Upper lobe of right lung (tissue), 1 donor: ENCODE measurements around the gene RHBDL1. TPM values are rescaled to one million over a fixed set of nuclear protein-coding genes. Genes with fewer than 3 reads are reported as not detected.
A peak's percentile ranks its signal among the peaks of the same experiment; 100 is the strongest.

ENCODE experiments used
- ATAC-seq: fragments of 200-7000 bp; cut with Tn5 transposase; one replicate; pipeline ENCODE4 v1.9.1; 2020; ENCODE audit warnings: mild to moderate bottlenecking, moderate library complexity
- DNase-seq: peaks from one replicate; pipeline ENCODE4 v3.0.0-alpha.2; 2020
- H3K27ac ChIP-seq: fragments of 200-600 bp; one replicate; pipeline ENCODE4 v1.8.0; 2022
- H3K27me3 ChIP-seq: fragments of 200-600 bp; one replicate; pipeline ENCODE4 v1.8.0; 2022; ENCODE audit warnings: mild to moderate bottlenecking
- H3K36me3 ChIP-seq: fragments of 200-600 bp; one replicate; pipeline ENCODE4 v1.8.0; 2022
- H3K4me1 ChIP-seq: fragments of 200-600 bp; one replicate; pipeline ENCODE4 v1.8.0; 2022
- H3K4me3 ChIP-seq: fragments of 200-600 bp; one replicate; pipeline ENCODE4 v1.8.0; 2022; ENCODE audit warnings: mild to moderate bottlenecking
- H3K9me3 ChIP-seq: fragments of 200-600 bp; one replicate; pipeline ENCODE4 v1.8.0; 2022
- intact Hi-C: fragments of 100-400 bp; cut with DNase I; formaldehyde crosslinking; loops from one replicate; pipeline ENCODE4 v1.11.0; 2022
- total RNA-seq: library from RNA; stranded (reverse); fragmentation: NEBNext Ultra II Directional; extraction: Animal tissue kit (Norgen Biotek cat#: 25700); gene quantifications from one replicate; pipeline ENCODE4 v1.2.1, GENCODE V29; 2021
- TF ChIP-seq, protein P1 (sequence below): fragments of 200-600 bp; IDR thresholded peaks from one replicate; pipeline ENCODE4 v1.8.0; 2022; ENCODE audit warnings: antibody characterized with exemption
- donor health status: DM: no; HTN: yes; CAD: no; lungs with severe emphysema.

Gene RHBDL1
- total RNA-seq, 1 donor from 2014 or later: 2.0 TPM

DNA sequence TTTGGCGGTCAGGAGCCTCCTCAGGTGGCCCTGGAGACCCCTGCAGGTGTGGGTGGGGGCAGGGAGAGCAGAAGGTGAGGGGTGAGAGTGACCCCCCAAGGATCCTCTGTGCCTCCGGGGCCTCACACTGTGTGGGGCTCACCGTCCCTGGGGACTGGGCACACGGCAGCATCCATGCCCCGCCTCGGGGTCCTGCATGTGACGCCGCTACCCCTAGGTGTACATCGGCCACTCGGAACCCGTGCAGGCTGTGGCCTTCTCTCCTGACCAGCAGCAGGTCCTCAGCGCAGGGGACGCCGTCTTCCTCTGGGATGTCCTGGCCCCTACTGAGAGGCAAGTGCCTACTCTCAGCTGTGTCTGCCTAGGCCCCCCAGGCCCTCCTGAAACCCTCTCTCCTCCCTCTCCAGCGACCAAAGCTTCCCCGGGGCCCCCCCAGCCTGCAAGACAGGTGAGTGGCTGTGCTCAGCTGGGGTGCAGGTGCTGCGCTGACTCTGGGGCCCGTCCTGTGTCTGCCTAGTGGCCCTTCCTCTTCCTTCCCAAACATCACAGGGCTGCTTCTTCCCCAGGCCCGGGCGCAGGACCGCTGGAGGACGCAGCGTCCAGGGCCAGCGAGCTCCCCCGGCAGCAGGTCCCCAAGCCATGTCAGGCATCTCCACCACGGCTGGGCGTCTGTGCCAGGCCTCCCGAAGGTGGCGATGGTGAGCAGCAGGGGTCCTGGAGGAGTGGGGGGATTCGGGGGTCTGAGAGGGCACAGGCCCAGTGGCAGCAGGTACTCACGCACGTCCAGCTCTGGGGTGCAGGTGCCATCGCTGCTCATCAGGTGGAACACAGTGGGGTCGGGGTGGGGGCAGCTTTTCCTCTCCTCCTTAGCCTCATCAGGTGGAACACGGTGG is 16.5 kb upstream of the RHBDL1 start:
- TF ChIP-seq, protein P1, sequence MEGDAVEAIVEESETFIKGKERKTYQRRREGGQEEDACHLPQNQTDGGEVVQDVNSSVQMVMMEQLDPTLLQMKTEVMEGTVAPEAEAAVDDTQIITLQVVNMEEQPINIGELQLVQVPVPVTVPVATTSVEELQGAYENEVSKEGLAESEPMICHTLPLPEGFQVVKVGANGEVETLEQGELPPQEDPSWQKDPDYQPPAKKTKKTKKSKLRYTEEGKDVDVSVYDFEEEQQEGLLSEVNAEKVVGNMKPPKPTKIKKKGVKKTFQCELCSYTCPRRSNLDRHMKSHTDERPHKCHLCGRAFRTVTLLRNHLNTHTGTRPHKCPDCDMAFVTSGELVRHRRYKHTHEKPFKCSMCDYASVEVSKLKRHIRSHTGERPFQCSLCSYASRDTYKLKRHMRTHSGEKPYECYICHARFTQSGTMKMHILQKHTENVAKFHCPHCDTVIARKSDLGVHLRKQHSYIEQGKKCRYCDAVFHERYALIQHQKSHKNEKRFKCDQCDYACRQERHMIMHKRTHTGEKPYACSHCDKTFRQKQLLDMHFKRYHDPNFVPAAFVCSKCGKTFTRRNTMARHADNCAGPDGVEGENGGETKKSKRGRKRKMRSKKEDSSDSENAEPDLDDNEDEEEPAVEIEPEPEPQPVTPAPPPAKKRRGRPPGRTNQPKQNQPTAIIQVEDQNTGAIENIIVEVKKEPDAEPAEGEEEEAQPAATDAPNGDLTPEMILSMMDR: no peak
- DNase-seq: no peak

GRCh38 chr16:659618-660017 is 15.9 kb upstream of the RHBDL1 start:
- TF ChIP-seq, protein P1: no peak
- H3K36me3 ChIP-seq: no peaks in the 10 kb centered on the region
- ATAC-seq: no peak
- no peak for DNase-seq
- no peak overlapping the region for H3K27ac ChIP-seq
- peaks cover 3% of the 10 kb centered on the region for H3K4me1 ChIP-seq
- H3K4me3 ChIP-seq: no peak overlapping the region
- no peaks in the 10 kb centered on the region for H3K27me3 ChIP-seq
- intact Hi-C loops: no loop called here
- H3K9me3 ChIP-seq: no peaks in the 10 kb centered on the region

More for the DNA sequence above, 16.5 kb upstream of the RHBDL1 start:
- Histone ChIP-seq H3K36me3 (no peaks in the 10 kb centered on the region), H3K27ac (no peak overlapping the region), H3K9me3 (no peaks in the 10 kb centered on the region), H3K4me3 (no peak overlapping the region), H3K4me1 (peaks cover 3% of the 10 kb centered on the region), H3K27me3 (no peaks in the 10 kb centered on the region)
- ATAC-seq: no peak
- intact Hi-C loops: no loop called here

GRCh38 chr16:660132-660458 is 15.4 kb upstream of the RHBDL1 start:
- no peaks in the 10 kb centered on the region for H3K36me3 ChIP-seq
- peaks cover 3% of the 10 kb centered on the region for H3K4me1 ChIP-seq
- H3K27me3 ChIP-seq: no peaks in the 10 kb centered on the region
- H3K27ac ChIP-seq: peak overlapping the region; percentile 26
- DNase-seq: no peak
- TF ChIP-seq, protein P1: no peak
- no peak overlapping the region for H3K4me3 ChIP-seq
- ATAC-seq: no peak
- intact Hi-C loops: no loop called here
- no peaks in the 10 kb centered on the region for H3K9me3 ChIP-seq

DNA sequence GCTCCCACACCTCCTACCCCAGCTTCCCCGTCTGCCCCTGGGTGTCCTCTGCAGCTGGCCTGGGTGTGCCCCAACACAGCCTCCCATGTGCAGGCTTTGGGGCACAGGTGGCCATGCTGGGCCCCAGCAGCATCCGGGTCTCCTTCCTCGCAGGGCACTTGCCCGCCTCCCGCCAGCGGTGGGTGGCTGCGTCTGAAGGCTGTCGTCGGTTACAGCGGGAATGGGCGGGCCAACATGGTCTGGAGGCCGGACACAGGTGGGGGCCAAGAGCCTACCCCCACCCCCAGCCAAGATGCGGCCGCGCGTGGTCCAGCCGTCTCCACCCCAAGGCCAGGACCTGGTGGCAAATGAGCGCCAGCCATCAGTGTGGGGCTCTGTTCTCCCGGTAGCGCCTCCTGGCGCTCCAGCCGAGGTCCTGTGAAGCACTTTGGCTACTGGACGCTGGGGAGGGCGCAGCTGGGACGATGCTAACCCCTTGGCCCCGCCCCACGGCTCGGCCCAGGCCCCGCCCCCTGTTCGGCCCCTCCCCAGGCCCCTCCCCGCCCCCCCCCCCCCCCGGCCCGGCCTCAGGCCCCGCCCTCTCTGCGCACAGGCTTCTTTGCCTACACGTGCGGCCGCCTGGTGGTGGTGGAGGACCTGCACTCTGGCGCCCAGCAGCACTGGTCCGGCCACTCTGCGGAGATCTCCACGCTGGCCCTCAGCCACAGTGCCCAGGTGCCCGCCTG is 14.8 kb upstream of the RHBDL1 start:
- DNase-seq (peak; percentile 97), ATAC-seq (peak; percentile 91)
- Histone ChIP-seq H3K4me1 (peaks cover 3% of the 10 kb centered on the region), H3K4me3 (no peak overlapping the region), H3K36me3 (no peaks in the 10 kb centered on the region), H3K9me3 (no peaks in the 10 kb centered on the region), H3K27me3 (no peaks in the 10 kb centered on the region), H3K27ac (peak overlapping the region; percentile 68)
- intact Hi-C loops: no loop called here
- TF ChIP-seq, protein P1: peak; percentile 57

DNA sequence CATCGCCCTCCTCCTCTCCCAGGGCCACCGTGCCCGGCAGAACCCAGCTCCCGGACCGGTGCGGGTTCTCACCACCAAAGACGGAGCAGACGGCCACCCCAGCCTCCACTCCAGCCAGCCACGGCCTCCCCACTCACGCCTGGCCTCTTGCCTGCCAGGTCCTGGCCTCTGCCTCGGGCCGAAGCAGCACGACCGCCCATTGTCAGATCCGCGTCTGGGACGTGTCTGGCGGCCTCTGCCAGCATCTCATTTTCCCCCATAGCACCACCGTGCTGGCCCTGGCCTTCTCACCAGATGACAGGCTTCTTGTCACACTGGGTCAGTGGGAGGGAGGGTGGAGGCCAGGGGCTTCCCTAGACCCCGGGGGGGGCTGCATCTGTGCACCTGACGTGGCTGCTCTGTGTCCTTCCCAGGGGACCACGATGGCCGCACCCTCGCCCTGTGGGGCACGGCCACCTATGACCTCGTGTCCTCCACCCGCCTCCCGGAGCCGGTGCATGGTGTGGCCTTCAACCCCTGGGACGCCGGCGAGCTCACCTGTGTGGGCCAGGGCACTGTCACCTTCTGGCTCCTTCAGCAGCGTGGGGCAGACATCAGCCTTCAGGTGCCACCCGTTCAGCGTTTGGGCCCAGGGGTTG is 14.2 kb upstream of the RHBDL1 start:
- peaks cover 3% of the 10 kb centered on the region for H3K4me1 ChIP-seq
- TF ChIP-seq, protein P1: no peak
- DNase-seq (no peak), ATAC-seq (no peak)
- no peaks in the 10 kb centered on the region for H3K9me3 ChIP-seq
- H3K27ac ChIP-seq: peak overlapping the region; percentile 68
- intact Hi-C loops: no loop called here
- no peaks in the 10 kb centered on the region for H3K36me3 ChIP-seq
- H3K4me3 ChIP-seq: no peak overlapping the region
- H3K27me3 ChIP-seq: no peaks in the 10 kb centered on the region
